Measurements from ENCODE around the gene SLC25A34. TPM values are rescaled to one million over a fixed set of nuclear protein-coding genes. Genes with fewer than 3 reads are reported as not detected.

The SLC25A34 gene
- total RNA-seq, 4 donors from 2014 or later = 7.8 to 17.2 (median 13.8) TPM

DNA sequence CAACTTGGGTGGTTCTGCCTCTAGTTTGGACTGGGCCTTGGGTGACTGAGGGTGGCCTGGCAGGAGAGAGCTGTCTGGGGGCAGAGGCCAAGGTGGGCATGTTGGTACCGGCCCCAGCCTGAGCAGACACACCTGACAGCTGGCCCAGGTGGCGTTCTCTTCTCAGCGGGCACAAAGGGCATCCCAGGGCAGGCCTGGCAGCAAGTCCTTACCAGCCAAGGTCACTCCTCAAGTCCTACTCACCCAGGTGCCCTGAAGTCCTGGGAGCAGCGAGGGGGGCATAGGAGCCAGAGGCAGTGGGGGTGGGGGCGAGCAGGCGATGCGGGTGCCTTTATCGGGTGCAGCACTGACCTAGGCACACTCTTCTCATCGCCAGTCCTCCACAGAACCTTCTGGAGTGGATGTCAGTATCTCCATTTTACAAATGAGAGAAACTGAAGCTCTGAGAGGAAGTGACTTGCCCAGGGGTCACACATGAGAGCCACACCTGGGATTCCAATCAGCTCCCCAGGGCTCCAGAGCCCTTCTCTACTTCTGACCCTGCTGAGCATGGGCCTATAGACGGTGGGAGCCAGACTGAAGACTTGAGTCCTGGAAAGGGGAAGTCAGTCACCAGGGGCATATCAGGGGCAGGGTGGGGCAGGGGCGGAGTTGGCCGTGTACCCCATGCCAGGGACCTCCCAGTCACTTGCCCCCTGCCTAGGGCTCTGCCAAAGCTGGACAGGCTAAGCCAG lies 587 bp upstream of the SLC25A34 start:
- peak in 1 of 2 donors; percentile 74 for DNase-seq
- no peak overlapping the region for H3K4me3 ChIP-seq
- H3K27me3 ChIP-seq = no peaks in the 10 kb centered on the region
- H3K9me3 ChIP-seq = no peaks in the 10 kb centered on the region
- in situ Hi-C loops (cut with MboI; ENCODE audit: low sequenced_read_pairs in 4 of 4) (loop anchor here in 2 of 4 donors (10.0 to 25.0 kb wide), 2 partner anchors 141 to 148 kb away; partner anchors contain the start of gene AGMAT (in 1 of the 2)), intact Hi-C loops (cut with DNase I; ENCODE audit: low total_unique reads) (loop anchor here (1.0 to 5.0 kb wide), 4 partner anchors 17 to 158 kb away; no protein-coding TSS in a partner anchor)
- ATAC-seq = peak; percentile 11 to 40
- no peak for TF ChIP-seq CTCF (IDR thresholded peaks at IDR 0.05 in 4 of 5, conservative IDR thresholded peaks at IDR 0.05 in 1 of 5)
- no peak for TF ChIP-seq POLR2A (IDR thresholded peaks at IDR 0.05)
- H3K4me1 ChIP-seq = peaks cover 40 to 47% of the 10 kb centered on the region in 2 donors
- peak overlapping the region; percentile 86 to 96 (median 94) for H3K27ac ChIP-seq
- H3K36me3 ChIP-seq = peaks cover 0 to 45% of the 10 kb centered on the region in 2 donors

DNA sequence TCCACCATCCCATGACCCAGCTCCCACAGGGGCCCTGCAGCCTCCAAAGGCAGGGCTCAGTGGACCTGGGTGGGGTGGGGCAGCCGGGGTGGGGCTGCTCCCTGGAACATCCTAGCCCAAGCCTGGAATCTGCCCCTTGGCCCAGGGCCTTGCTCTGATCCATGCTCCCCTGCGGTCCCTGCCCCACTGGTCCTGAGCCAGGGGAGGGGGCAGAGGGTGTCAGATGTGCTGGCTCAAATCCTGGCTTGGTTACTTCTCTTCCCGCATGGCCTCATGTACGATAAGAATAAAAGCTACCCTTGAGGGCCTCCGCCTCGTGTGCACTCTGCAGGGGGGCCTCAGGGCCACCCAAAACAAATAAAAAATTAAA lies 819 bp downstream of the SLC25A34 start:
- Histone ChIP-seq H3K27ac (peak overlapping the region; percentile 86 to 96 (median 94)), H3K4me3 (peak overlapping the region; percentile 20 to 47 (median 32)), H3K9me3 (no peaks in the 10 kb centered on the region), H3K36me3 (peaks cover 0 to 31% of the 10 kb centered on the region in 2 donors), H3K4me1 (peaks cover 45 to 50% of the 10 kb centered on the region in 2 donors), H3K27me3 (no peaks in the 10 kb centered on the region)
- in situ Hi-C loops (cut with MboI; ENCODE audit: low sequenced_read_pairs in 4 of 4) (loop anchor here in 2 of 4 donors (10.0 to 25.0 kb wide), 2 partner anchors 142 to 150 kb away; partner anchors contain the start of gene AGMAT (in 1 of the 2)), intact Hi-C loops (cut with DNase I; ENCODE audit: low total_unique reads) (loop anchor here (1.0 to 5.0 kb wide), 4 partner anchors 19 to 160 kb away; no protein-coding TSS in a partner anchor)
- ATAC-seq = peak; percentile 5 to 6
- TF ChIP-seq CTCF (IDR thresholded peaks at IDR 0.05 in 4 of 5, conservative IDR thresholded peaks at IDR 0.05 in 1 of 5) (no peak), POLR2A (IDR thresholded peaks at IDR 0.05) (no peak)
- DNase-seq = peak in 1 of 2 donors; percentile 53

GRCh38 chr1:15737324-15738319 lies 1.6 kb downstream of the SLC25A34 start:
- Histone ChIP-seq H3K4me3 (peak overlapping the region in 2 of 4 donors; percentile 20 to 47), H3K4me1 (peaks cover 45 to 50% of the 10 kb centered on the region in 2 donors), H3K9me3 (no peaks in the 10 kb centered on the region), H3K27ac (peak overlapping the region; percentile 86 to 96 (median 94)), H3K27me3 (no peaks in the 10 kb centered on the region), H3K36me3 (peaks cover 0 to 24% of the 10 kb centered on the region in 2 donors)
- ATAC-seq = no peak
- TF ChIP-seq CTCF (IDR thresholded peaks at IDR 0.05 in 4 of 5, conservative IDR thresholded peaks at IDR 0.05 in 1 of 5) (no peak), POLR2A (IDR thresholded peaks at IDR 0.05) (no peak)
- in situ Hi-C loops (cut with MboI; ENCODE audit: low sequenced_read_pairs in 4 of 4) = loop anchor here in 2 of 4 donors (10.0 to 25.0 kb wide), 2 partner anchors 143 to 150 kb away; partner anchors contain the start of gene AGMAT (in 1 of the 2)
- peak in 1 of 2 donors; percentile 31 for DNase-seq
- intact Hi-C loops (cut with DNase I; ENCODE audit: low total_unique reads) = loop anchor here (5.0 kb wide), 2 partner anchors 140 to 160 kb away; no protein-coding TSS in a partner anchor

- Histone ChIP-seq H3K27me3 (no peaks in the 10 kb centered on the region), H3K36me3 (peaks cover 0 to 14% of the 10 kb centered on the region in 2 donors), H3K4me1 (peaks cover 45 to 50% of the 10 kb centered on the region in 2 donors), H3K9me3 (no peaks in the 10 kb centered on the region), H3K27ac (peak overlapping the region; percentile 86 to 96 (median 94)), H3K4me3 (no peak overlapping the region)
- ATAC-seq (no peak), DNase-seq (peak in 1 of 2 donors; percentile 64)
- in situ Hi-C loops (cut with MboI; ENCODE audit: low sequenced_read_pairs in 4 of 4) = loop anchor here in 2 of 4 donors (10.0 to 25.0 kb wide), 2 partner anchors 144 to 151 kb away; partner anchors contain the start of gene AGMAT (in 1 of the 2)
- no peak for TF ChIP-seq POLR2A (IDR thresholded peaks at IDR 0.05)
- TF ChIP-seq CTCF (IDR thresholded peaks at IDR 0.05 in 4 of 5, conservative IDR thresholded peaks at IDR 0.05 in 1 of 5) = no peak
- intact Hi-C loops (cut with DNase I; ENCODE audit: low total_unique reads) = loop anchor here (5.0 kb wide), 2 partner anchors 141 to 161 kb away; no protein-coding TSS in a partner anchor
Observed at GRCh38 chr1:15738416-15739113, 2.5 kb downstream of the SLC25A34 start.

All from gastrocnemius medialis (tissue), 4 donors.